NK-92 treated with Interleukin-12 subunit alpha and Interleukin-12 subunit beta, amount 100 ng/mL, for 24 hours (cell line): Measurements from ENCODE around the gene DNAJB5.

Source experiments
- DNase-seq: peaks from one replicate; lab custom pipeline; 2025; lab: John Stamatoyannopoulos, UW

Gene DNAJB5

GRCh38 chr9:34984049-34984448 is 5.5 kb upstream of the DNAJB5 start:
- no peak for DNase-seq

- peak; percentile 17 for DNase-seq
Observed at GRCh38 chr9:34985311-34985899, 4.1 kb upstream of the DNAJB5 start.

- no peak for DNase-seq
Observed at GRCh38 chr9:34986540-34987047, 3.0 kb upstream of the DNAJB5 start.

DNA sequence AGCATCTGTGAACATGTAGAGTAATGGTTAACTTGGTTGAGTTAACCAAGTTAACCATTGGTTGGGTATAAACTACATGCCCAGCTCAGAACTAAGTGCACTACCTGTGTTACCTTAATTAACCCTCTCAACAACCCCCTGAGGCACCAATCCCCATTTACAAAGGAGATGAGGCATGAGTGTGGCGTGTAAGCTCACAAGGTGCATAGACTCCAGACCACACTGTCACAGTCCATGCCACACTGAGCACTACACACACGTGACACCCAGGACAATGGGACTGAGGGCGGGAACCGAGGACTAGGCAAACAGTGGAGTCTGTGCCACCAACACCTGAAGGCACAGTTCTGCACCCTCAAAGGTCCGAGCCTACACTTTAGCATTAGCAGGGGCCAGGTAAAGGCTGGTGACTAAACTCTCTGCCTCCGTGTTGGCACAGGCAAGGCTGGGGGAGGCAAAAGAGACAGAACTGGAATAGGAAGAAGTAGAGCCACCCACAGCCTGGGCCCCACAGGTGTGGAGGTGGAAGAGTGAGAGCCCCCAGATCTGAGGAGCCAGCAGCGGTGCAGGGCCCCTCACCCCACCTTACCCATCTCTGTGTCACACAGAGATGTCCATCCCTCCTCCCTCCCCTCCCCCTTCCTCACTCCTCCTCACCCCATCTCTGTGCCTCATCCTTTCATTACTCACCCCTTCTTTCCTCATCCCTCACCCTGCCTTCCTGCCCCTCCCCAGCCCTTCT is 2.2 kb upstream of the DNAJB5 start:
- DNase-seq, result no peak

DNA sequence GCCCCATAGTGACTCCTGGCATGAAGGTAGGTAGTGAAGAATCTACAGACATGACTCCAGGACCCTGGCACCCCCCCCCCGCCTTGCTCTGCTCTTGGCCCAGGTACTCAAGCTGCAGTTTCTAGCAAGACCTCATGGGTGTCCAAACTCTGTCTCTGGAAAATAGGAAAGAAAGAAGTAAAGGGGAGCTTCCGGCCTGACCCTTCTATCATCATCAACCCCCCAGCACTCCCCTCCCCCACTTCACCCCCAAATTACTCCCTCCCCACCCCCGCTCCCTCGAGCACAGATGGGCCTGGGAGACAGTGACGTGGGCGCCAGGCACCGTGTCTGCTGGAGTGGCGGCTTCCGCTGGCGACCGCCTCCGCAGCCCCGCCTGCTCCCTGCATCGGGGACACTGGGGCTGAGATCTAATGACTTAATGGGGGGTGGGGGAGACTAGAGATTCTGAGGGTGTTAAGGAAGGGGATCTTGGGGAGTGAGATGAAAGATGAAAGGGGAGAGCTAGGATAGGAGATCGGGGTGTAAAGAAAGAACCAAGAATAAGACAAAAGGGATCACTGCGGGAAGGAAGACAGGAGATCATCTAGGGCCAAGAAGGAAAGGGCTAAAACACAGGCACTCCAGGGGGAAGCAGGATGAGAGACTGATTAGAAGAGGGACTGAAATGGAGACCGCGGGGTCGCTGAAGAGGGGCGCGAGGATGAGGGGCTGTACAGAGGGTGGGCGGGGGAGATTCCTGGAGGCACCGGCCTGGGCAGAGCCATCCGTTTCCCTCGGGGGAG is 1.1 kb upstream of the DNAJB5 start:
- no peak for DNase-seq

DNA sequence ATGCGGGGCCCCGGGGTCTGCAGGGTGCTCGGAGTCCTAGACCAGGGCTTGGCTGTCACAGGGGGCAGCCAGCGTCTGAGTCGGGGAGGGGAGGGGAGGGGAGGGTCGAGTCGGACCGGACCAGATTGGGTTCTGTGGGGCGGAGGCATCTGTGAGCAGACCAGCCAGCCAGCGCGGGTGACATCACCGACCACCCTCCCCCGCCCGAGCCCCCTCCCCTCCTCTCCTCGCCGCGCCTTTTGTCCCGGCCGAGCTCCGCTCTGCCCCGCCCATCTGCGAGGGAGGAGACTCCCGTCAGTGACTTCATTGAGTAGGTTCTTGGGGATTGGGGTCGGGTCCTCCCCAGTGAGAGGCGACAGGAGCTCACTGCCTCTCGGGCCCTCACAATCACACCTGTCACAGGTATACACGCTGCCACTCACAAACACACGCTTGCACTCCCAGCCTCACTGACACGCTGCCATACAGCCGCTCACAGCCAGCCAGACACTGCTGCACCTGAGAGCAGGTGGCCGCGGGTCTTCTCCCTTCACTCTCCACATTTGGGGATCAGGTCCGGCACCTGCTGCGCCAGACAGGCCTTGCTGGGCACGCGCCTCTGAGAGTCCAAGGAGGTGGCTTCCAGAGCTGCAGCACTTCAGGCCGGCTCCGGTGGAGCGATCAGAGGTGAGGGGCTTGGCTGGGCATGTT is 546 bp downstream of the DNAJB5 start:
- DNase-seq, result peak; percentile 26

- no peak for DNase-seq
Observed at GRCh38 chr9:34990908-34991606, 1.5 kb downstream of the DNAJB5 start.

- no peak for DNase-seq
Observed at GRCh38 chr9:34991607-34992375, 2.2 kb downstream of the DNAJB5 start.

DNA sequence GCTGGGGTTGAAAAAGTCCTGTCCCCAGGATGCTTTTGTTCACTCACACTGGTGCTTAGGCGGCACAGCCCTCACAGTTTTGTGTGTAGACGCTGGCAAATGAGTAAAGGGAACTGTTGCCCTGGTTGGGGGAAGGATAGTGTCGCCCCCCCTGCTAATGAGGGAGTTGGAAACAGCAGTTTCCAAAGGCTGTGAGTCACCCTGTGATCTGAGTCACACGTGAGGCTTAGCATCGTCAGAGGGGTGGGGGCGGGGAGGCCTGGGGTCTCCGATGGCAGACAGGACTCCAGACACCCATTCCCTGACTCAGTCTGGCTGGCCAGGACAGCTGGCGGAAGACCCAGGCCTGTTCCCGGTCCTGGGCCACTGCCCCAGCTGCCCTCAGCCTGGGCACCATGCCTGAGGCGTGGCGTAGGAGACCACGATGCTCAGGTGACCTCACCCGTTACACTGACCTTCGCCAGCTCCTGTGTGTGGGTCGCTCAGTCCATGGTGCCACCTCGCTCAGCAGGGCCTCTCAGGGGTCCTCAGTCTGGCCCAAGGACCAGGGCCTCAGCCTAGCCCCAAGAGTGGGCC is 2.9 kb downstream of the DNAJB5 start:
- no peak for DNase-seq

GRCh38 chr9:34993502-34994259 is 4.1 kb downstream of the DNAJB5 start:
- no peak for DNase-seq

DNA sequence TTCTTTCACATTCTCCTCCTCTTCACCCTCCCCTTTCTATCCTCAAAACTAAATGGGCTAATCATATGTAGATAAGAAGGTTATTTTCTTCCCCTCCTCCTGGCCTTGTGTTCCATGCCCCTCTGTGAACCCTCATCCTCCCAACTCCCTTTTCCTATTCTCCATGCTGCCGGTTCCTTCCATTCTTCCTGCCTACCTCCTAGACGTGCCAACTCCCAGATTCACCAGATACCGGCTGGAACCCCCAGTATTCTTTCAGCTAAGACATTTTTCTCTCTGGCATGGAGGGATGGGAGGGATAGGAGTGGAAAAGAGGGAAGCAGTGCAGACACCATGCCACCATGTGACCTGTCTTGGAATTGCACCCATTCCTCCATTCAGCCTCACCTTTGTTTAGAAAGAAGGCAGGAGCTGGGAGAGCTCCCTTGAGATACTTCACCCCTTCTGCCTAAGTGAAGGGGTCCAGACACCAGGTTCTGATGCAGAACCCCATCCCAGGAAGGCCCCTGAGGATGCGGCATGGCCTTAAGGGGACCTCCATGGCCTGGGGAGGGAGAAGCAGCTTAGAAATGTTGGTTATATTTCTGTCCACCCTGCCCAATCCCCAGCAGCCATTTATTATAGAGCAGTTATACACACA is 4.8 kb downstream of the DNAJB5 start:
- DNase-seq, result no peak

- DNase-seq, result no peak
Observed at GRCh38 chr9:34994900-34995669, 5.5 kb downstream of the DNAJB5 start.

GRCh38 chr9:34995670-34996060 is 6.1 kb downstream of the DNAJB5 start:
- no peak for DNase-seq

DNA sequence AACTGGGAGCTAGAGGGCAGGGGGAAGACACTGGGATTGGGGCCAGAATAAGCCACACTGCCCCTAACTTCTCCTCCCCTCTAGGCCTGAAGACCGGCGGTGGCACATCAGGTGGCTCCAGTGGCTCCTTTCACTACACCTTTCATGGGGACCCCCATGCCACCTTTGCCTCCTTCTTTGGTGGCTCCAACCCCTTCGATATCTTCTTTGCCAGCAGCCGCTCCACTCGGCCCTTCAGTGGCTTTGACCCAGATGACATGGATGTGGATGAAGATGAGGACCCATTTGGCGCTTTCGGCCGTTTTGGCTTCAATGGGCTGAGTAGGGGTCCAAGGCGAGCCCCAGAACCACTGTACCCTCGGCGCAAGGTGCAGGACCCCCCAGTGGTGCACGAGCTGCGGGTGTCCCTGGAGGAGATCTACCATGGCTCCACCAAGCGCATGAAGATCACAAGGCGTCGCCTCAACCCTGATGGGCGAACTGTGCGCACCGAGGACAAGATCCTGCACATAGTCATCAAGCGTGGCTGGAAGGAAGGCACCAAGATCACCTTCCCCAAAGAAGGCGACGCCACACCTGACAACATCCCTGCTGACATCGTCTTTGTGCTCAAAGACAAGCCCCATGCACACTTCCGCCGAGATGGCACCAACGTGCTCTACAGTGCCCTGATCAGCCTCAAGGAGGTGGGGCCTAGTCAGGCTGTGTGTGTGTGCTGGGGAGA is 6.8 kb downstream of the DNAJB5 start:
- DNase-seq, result no peak

GRCh38 chr9:34996905-34997279 is 7.3 kb downstream of the DNAJB5 start:
- no peak for DNase-seq

DNA sequence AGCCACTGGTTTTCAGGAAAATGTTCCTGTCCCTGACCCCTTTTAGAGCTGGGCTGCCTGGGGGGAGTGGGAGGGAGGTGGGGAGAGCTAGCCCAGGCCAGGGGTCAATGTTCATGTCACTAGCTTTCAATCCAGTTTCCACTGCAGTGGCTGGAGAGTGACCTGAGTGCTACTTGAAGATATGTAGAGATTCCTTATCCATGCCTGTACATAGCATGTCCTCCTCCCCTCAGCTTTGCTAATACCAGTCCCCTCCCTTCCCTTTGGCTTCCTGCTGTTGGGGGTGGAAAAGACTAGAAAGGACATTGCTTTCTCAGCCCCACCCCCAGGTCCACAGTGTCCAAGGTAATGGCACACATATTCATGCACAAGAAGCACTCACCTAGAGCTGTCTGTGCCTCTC is 7.8 kb downstream of the DNAJB5 start:
- DNase-seq, result no peak

DNA sequence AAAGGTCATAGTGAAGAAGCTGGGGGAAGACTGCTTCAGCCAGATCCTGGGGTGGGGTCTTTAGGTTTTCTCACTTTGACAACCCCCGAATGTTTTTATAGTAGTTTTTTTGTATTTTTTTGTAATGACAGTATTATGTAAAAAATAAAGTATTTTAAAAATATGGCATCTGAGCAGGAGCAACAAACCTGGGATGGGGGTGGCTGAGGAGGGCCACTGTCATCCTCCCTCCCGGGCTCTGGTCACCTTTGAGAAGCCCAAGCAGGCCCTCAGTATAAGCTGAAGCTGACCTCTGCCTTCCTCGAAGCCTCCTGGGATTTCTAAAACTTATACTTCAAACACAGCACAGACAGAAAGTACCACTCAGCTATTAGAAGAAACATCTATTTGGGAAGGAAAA is 8.7 kb downstream of the DNAJB5 start:
- no peak for DNase-seq

- DNase-seq, result no peak
Observed at GRCh38 chr9:34999576-34999975, 10.0 kb downstream of the DNAJB5 start.
